H9 (cell line): Measurements from ENCODE around the gene ZGLP1. TPM values are rescaled to one million over a fixed set of nuclear protein-coding genes. Genes with fewer than 3 reads are reported as not detected.

Experiments
- DNase-seq: peaks from one replicate; pipeline ENCODE4 v3.0.0-alpha.2; 2017
- H2AFZ ChIP-seq: one replicate; pipeline ENCODE4 v1.6.1; 2013; ENCODE audit warnings: mild to moderate bottlenecking, low read length, control low read depth, moderate library complexity
- H2AK5ac ChIP-seq: 2 replicates; pipeline ENCODE4 v1.6.1; 2013; ENCODE audit warnings: low read length, control low read depth, mixed read lengths; ENCODE audit not compliant: insufficient read length
- H2BK120ac ChIP-seq: one replicate; pipeline ENCODE4 v1.6.1; 2013; ENCODE audit warnings: low read depth, mild to moderate bottlenecking, low read length, control low read depth, inconsistent platforms; ENCODE audit not compliant: poor library complexity, severe bottlenecking
- H2BK12ac ChIP-seq: 2 replicates; pipeline ENCODE4 v1.6.1; 2013; ENCODE audit warnings: low read length, control low read depth, mixed read lengths, low read depth; ENCODE audit not compliant: insufficient read length
- H2BK15ac ChIP-seq: 2 replicates; pipeline ENCODE4 v1.6.1; 2013; ENCODE audit warnings: low read depth, low read length, control low read depth
- H2BK20ac ChIP-seq: one replicate; pipeline ENCODE4 v1.6.1; 2013; ENCODE audit warnings: low read depth, mild to moderate bottlenecking, low read length, control low read depth, inconsistent platforms; ENCODE audit not compliant: poor library complexity, severe bottlenecking
- H2BK5ac ChIP-seq: 2 replicates; pipeline ENCODE4 v1.6.1; 2013; ENCODE audit warnings: low read length, control low read depth, mixed read lengths; ENCODE audit not compliant: insufficient read length
- H3K14ac ChIP-seq: 2 replicates; pipeline ENCODE4 v1.6.1; 2013; ENCODE audit warnings: low read length, control low read depth; ENCODE audit not compliant: insufficient read depth
- H3K18ac ChIP-seq: 2 replicates; pipeline ENCODE4 v1.6.1; 2013; ENCODE audit warnings: low read depth, mild to moderate bottlenecking, mixed read lengths, low read length, control low read depth; ENCODE audit not compliant: insufficient read length
- H3K23ac ChIP-seq: 2 replicates; pipeline ENCODE4 v1.6.1; 2013; ENCODE audit warnings: low read length, control low read depth, mixed read lengths, low read depth; ENCODE audit not compliant: insufficient read length
- H3K23me2 ChIP-seq: 2 replicates; pipeline ENCODE4 v1.6.1; 2013; ENCODE audit warnings: low read depth, mild to moderate bottlenecking, mixed read lengths, low read length, control low read depth; ENCODE audit not compliant: insufficient read length, poor library complexity, severe bottlenecking
- H3K27ac ChIP-seq: 2 replicates; pipeline ENCODE4 v1.5.1; 2013; ENCODE audit warnings: low read length, control low read depth, mixed read lengths, low read depth; ENCODE audit not compliant: insufficient read length
- H3K27me3 ChIP-seq: 2 replicates; pipeline ENCODE4 v1.6.1; 2013; ENCODE audit warnings: low read length, control low read depth, inconsistent platforms; ENCODE audit not compliant: insufficient read depth
- H3K4ac ChIP-seq: 2 replicates; pipeline ENCODE4 v1.6.1; 2013; ENCODE audit warnings: low read depth, mild to moderate bottlenecking, control low read depth, inconsistent platforms, low read length, moderate library complexity
- H3K4me1 ChIP-seq: 2 replicates; pipeline ENCODE4 v1.6.1; 2013; ENCODE audit warnings: low read length, control low read depth, inconsistent platforms; ENCODE audit not compliant: insufficient read depth
- H3K4me2 ChIP-seq: 2 replicates; pipeline ENCODE4 v1.6.1; 2013; ENCODE audit warnings: low read length, control low read depth, mixed read lengths; ENCODE audit not compliant: insufficient read length, insufficient read depth
- H3K56ac ChIP-seq: 2 replicates; pipeline ENCODE4 v1.6.1; 2013; ENCODE audit warnings: low read depth, mild to moderate bottlenecking, mixed read lengths, low read length, control low read depth; ENCODE audit not compliant: insufficient read length
- H3K79me1 ChIP-seq: 2 replicates; pipeline ENCODE4 v1.6.1; 2013; ENCODE audit warnings: low read depth, mild to moderate bottlenecking, moderate library complexity, low read length, control low read depth, inconsistent platforms; ENCODE audit not compliant: insufficient read depth, poor library complexity, severe bottlenecking
- H3K79me2 ChIP-seq: 2 replicates; pipeline ENCODE4 v1.6.1; 2013; ENCODE audit warnings: low read length, control low read depth, inconsistent platforms; ENCODE audit not compliant: insufficient read depth
- H3K9ac ChIP-seq: 2 replicates; pipeline ENCODE4 v1.6.1; 2013; ENCODE audit warnings: low read length, control low read depth, mixed read lengths; ENCODE audit not compliant: insufficient read length; ENCODE audit errors: extremely low read depth
- H3K9me3 ChIP-seq: one replicate; pipeline ENCODE4 v1.6.1; 2013; ENCODE audit warnings: low read depth, low read length, inconsistent platforms; ENCODE audit not compliant: control insufficient read depth
- H3T11ph ChIP-seq: one replicate; pipeline ENCODE4 v1.6.1; 2013; ENCODE audit warnings: mild to moderate bottlenecking, low read length, control low read depth, inconsistent platforms
- H4K20me1 ChIP-seq: one replicate; pipeline ENCODE4 v1.6.1; 2013; ENCODE audit not compliant: control insufficient read depth, insufficient read length, insufficient read depth
- H4K5ac ChIP-seq: 2 replicates; pipeline ENCODE4 v1.6.1; 2013; ENCODE audit warnings: low read depth, mild to moderate bottlenecking, mixed read lengths, low read length, control low read depth; ENCODE audit not compliant: insufficient read length
- H4K8ac ChIP-seq: replicated peaks from 2 replicates; pipeline ENCODE4 v1.6.1; 2013; ENCODE audit warnings: low read length, control low read depth, mixed read lengths, low read depth; ENCODE audit not compliant: insufficient read length
- H4K91ac ChIP-seq: 2 replicates; pipeline ENCODE4 v1.6.1; 2013; ENCODE audit warnings: low read depth, mild to moderate bottlenecking, moderate library complexity, mixed read lengths, low read length, control low read depth; ENCODE audit not compliant: insufficient read length
- H3K27ac Mint-ChIP-seq, 3 experiments: 2 replicates in 2 of 3; 3 replicates in 1 of 3; pipeline ENCODE4 v1.8.0; 2020 to 2021; ENCODE audit warnings: mixed read lengths in 3 of 3, mild to moderate bottlenecking in 1 of 3, moderate library complexity in 1 of 3
- H3K27me3 Mint-ChIP-seq: 2 replicates; pipeline ENCODE4 v1.8.0; 2021; ENCODE audit warnings: low read depth, mild to moderate bottlenecking, moderate library complexity, mixed read lengths
- H3K36me3 Mint-ChIP-seq, 3 experiments: 2 replicates in 2 of 3; 3 replicates in 1 of 3; pipeline ENCODE4 v1.8.0; 2020 to 2021; ENCODE audit warnings: low read depth in 3 of 3, mixed read lengths in 3 of 3; ENCODE audit not compliant: insufficient read depth in 1 of 3
- H3K4me1 Mint-ChIP-seq, 2 experiments: 2 replicates each; pipeline ENCODE4 v1.8.0; 2020; ENCODE audit warnings: mixed read lengths in 2 of 2
- H3K4me3 Mint-ChIP-seq, 2 experiments: 2 replicates in 1 of 2; 3 replicates in 1 of 2; pipeline ENCODE4 v1.8.0; 2020 to 2021; ENCODE audit warnings: mild to moderate bottlenecking in 2 of 2, mixed read lengths in 2 of 2, moderate library complexity in 1 of 2
- H3K9me3 Mint-ChIP-seq, 2 experiments: 2 replicates in 1 of 2; 3 replicates in 1 of 2; pipeline ENCODE4 v1.8.0; 2020; ENCODE audit warnings: mild to moderate bottlenecking in 2 of 2, mixed read lengths in 2 of 2, moderate library complexity in 1 of 2
- CTCF ChIP-seq: fragments of 200-600 bp; sonication (generic); conservative IDR thresholded peaks from 3 replicates; pipeline ENCODE4 v1.8.0; 2021; ENCODE audit warnings: antibody characterized with exemption, mild to moderate bottlenecking
- WGBS: extraction: QIAGEN DNeasy Blood & Tissue Kit; methylation state at CpG from one replicate; pipeline ENCODE4 v1.1.7; 2013; ENCODE audit warnings: missing lambda C conversion rate, low lambda C conversion rate, mixed read lengths; ENCODE audit not compliant: insufficient read length; ENCODE audit errors: extremely low coverage; 5-methylcytosine and 5-hydroxymethylcytosine counted together
- total RNA-seq: library from RNA; stranded (reverse); gene quantifications from 2 replicates; pipeline ENCODE4 v1.2.1, GENCODE V29; 2021

Gene ZGLP1
- total RNA-seq, 1 experiment from 2014 or later: 6.9 TPM

DNA sequence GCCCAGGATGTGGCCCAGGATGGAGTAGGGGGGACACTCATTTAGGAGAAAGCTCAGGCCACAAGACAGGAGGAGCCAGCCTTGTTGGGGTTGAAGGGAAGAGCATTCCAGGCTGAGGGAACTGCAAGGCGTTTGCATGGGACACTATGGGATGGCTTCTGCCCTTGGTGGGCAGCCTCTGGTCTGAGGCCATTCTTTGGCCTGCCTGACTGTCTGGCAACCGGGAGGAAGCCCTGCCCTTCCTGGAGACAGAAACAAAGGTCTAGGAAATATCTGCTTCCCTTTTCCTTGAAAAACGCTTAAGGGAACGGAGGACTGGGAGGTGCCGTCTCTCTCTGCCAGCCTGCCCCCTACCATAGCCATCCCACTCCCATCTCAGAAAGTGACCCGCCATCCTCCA lies 41.5 kb downstream of the ZGLP1 start:
- Histone ChIP-seq H2BK12ac (no peak overlapping the region), H2BK120ac (no peak overlapping the region), H3K23me2 (peaks cover 6% of the 10 kb centered on the region), H3K9me3 (no peaks in the 10 kb centered on the region), H2AK5ac (no peak overlapping the region), H4K8ac (no peak overlapping the region), H3K18ac (no peak overlapping the region), H3K27me3 (peaks cover 9% of the 10 kb centered on the region; the same call in 1 of the 2 replicates), H3K9ac (no peak overlapping the region), H3K4me1 (no peaks in the 10 kb centered on the region), H2AFZ (no peak overlapping the region), H4K20me1 (no peaks in the 10 kb centered on the region), H3T11ph (no peak overlapping the region), H3K79me2 (no peaks in the 10 kb centered on the region), H2BK20ac (no peak overlapping the region), H4K91ac (no peak overlapping the region), H3K79me1 (no peaks in the 10 kb centered on the region), H3K27ac (no peak overlapping the region), H2BK5ac (no peak overlapping the region), H3K56ac (no peak overlapping the region), H3K4me2 (no peak overlapping the region), H3K14ac (no peak overlapping the region), H4K5ac (no peak overlapping the region), H3K4ac (no peak overlapping the region), H2BK15ac (no peak overlapping the region), H3K23ac (no peak overlapping the region)
- peaks cover 59% of the 10 kb centered on the region for H3K27me3 Mint-ChIP-seq
- WGBS: no CpG with 5 or more reads among the region's 6 CpGs
- no peaks in the 10 kb centered on the region for H3K9me3 Mint-ChIP-seq
- no peaks in the 10 kb centered on the region for H3K36me3 Mint-ChIP-seq
- no peak overlapping the region for H3K27ac Mint-ChIP-seq
- no peak overlapping the region for H3K4me3 Mint-ChIP-seq
- no peak for DNase-seq
- TF ChIP-seq CTCF: no peak
- H3K4me1 Mint-ChIP-seq: 0 out of 4 replicates have a peak, but pooled peaks cover 0 to 6% of the 10 kb centered on the region in 2 experiments
